ENCODE measurements around the gene LYSMD2. TPM values are rescaled to one million over a fixed set of nuclear protein-coding genes. Genes with fewer than 3 reads are reported as not detected.

LYSMD2 gene
- polyA plus RNA-seq, 3 donors, result 6.5 to 16.5 (median 6.5) TPM

DNA sequence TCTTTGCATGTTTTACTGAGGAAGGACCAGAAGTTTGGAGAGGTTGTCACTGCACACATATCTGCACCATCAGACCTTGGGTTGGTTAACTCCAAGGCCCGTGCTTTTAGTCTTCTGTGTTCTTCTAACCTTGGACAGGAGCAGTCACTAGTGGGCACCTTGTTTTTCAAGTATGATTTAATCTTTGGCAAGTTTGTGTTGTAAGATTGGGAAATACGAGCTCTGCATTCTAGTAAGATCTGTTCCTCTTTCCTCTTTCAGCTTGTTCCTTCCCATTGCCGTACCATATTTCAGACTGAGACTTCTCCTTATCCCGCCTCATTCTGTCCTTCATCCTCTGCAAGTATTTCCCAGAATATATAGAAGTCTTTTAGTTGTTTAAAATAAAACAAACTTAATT lies 19.0 kb upstream of the LYSMD2 start:
- H3K27ac ChIP-seq (ENCODE audit: low read depth, low read length), result no peak overlapping the region
- WGBS, 3 donors, result 38 to 73% (median 53%) methylated on average over 4 of the region's 4 CpGs

DNA sequence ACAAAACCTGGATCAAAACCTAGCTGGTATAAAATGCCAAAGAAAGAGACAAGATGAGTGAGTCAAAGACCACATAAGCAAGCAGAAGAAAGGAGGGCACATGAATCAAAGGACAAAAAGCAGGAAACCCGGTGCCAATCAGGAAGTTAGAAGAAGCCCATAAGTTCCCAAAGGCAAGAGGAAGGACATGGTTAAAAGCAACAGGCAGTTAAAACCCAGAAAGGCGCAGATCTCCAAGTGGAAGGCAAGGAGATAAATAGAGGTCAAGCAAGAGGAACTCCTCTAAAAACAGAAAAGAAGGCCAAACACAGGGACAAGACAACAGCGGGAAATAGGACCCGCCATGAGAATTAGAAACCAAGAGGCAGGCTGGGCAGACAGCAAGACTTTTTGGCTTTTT lies 18.3 kb upstream of the LYSMD2 start:
- H3K27ac ChIP-seq (ENCODE audit: low read depth, low read length), result no peak overlapping the region
- 54 to 77% (median 59%) methylated on average over 4 of the region's 4 CpGs for WGBS, 3 donors

DNA sequence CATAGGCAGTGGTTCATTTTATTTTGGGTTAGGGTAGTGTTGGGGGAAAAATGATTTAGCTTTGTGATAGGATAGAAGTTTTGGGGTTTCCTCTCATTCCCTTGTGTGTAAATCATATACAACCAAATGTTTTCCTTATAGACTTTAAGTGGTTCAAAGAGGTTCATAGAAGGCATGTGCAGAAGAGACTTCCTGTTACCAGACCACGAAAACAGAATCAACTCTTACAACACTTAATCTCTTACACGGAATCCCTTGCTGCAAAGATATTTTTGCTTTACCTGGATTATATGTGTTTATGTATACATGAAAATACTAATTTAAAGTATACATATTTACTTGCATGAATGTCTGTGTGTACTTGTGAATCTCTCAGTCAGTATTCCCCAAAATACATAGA lies 16.8 kb upstream of the LYSMD2 start:
- H3K27ac ChIP-seq (ENCODE audit: low read depth, low read length), result no peak overlapping the region
- 55 to 81% (median 62%) methylated on average over 2 of the region's 2 CpGs for WGBS, 3 donors

DNA sequence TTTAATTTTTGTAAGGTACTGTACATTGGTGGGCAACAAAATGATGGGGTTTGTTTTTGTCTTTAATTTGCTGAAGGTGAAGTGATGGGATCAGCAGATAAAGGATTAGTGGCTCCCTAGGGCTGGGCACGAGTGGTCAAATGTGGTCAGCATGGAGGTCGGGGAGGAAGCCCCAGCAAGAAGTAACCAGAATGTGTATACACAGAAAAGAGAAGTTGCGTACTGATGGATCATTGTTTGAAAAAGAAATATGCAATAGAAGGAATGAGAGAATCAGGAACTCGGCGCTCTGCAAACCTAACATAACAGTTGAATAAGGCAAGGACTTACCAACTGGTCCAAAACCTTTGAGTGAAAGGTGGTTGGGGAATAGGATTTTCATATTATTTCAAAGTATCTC lies 15.4 kb upstream of the LYSMD2 start:
- 56 to 83% (median 59%) methylated on average over 5 of the region's 5 CpGs for WGBS, 3 donors
- H3K27ac ChIP-seq (ENCODE audit: low read depth, low read length), result no peak overlapping the region

DNA sequence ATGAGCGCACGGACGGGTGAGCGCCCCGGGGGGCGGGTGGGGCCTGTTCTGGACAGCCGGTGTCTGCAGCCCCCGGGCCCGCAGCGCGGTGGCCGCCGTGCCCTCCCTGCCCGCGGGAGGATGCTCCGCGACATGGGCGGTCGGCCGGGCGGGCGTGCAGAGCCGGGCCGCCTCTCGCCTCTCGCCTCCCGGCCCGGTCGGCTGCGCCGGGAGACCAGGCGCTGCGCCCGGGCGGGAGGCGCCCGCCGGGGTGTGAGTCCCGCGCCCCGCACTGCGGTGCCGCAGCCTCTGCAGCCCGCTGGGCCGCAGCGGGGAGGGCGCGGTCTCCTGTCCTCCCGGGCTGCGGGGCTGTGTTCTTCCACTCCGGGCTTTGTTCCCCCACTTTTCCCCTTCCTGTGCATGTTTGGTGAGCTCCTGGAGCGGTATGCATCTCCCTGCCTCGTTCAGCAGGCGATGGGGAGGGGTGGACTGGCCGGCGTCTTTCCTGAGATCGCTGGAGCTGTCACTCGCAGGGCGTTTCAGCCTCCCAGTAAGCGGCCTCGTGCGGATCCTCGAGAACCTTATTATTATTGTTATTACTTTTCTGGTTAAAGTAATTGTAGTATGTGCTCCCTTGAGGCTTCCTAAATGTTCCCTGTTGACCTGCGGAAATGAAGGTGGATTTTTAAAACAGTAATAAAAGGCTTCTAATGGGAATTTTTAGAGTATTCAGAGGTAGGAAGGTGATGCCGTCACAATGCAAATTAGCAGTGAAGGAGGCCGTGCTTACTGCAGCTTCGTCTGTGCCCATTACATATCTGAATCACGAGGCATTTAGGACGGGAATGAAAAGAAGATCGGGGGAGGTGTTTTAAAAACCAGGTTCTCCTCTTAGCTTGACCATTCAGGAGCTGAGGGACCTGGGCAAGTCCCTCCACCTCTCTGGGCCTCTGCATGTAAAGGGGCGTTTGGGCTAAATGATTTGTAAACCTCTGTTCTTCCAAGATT lies 14.5 kb upstream of the LYSMD2 start:
- no peak overlapping the region for H3K27ac ChIP-seq (ENCODE audit: low read depth, low read length)
- 3 to 4% (median 4%) methylated on average over 47 to 71 of the region's 71 CpGs for WGBS, 3 donors

DNA sequence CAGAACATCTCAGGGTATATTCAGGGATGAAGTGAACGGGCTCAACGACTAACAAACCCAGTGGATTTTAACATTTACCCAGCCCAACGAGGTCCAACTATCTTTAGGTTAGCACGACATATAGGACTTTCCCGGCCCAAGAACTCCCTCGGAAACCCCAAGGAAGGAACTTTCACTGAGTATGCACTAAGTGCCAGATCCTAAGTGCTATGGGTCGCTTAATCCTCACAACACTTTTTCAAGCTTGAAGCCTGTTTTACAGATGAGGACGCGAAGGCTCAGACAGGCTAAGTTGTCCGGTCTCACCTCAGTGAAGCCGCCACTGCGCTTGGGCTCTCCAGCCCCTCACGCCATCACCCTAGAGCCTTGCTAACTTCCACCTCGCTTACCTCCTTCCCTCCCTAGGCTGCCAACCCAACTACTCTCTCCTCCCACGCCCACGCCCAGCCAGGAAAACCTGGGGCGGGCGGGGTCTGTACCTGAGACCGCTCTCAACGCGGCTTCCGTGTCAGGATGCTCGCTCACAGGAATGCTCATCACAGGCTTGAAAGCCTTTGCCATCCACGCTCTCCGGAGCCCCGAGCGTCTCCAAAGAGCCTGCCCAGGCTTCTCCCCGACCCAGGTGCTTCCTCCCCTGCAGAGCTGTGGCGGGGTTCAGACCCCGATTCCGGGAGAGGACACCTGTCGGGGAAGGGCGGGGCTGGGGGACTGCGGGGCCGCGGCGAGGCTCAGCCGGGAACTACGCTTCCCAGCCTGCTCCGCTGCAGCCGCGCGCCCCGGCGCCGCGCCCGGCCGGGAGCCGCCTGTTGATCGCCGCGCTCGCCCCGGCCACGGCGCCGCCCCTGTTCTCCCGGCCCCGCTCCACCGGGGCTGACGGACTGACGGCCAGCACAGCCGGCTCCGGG lies 13.6 kb upstream of the LYSMD2 start, which contains the start of gene TMOD2:
TSS of gene TMOD2 (plus strand) at position 806 of the 905 bp plus-strand sequence. CDS start 14,845 bp downstream, outside the sequence.
- whole genome bisulfite sequencing, 3 donors, result 7 to 10% (median 8%) methylated on average over 65 of the region's 65 CpGs
- no peak within 1 kb of the TSS for H3K27ac ChIP-seq (ENCODE audit: low read depth, low read length)

DNA sequence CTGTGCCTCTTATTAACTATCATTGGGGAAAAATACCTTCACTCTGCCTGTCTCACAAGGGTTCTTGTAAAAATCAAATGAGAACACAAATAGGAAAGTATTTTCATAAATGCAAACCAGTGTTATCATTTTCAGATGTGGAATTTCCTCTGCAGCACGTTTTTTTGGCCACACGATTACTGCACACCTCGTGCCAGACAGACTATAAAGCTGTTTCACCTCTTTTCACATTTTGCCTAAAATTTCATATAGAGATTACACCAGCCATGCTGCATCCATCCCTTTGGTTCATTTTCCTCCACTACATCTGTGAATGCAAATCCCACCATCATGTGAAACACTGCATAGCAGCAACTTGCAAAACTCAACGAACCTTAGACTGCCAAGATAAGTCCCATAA lies 12.7 kb upstream of the LYSMD2 start:
- 71 to 77% (median 77%) methylated on average over 4 of the region's 4 CpGs for WGBS, 3 donors
- H3K27ac ChIP-seq (ENCODE audit: low read depth, low read length), result no peak overlapping the region

DNA sequence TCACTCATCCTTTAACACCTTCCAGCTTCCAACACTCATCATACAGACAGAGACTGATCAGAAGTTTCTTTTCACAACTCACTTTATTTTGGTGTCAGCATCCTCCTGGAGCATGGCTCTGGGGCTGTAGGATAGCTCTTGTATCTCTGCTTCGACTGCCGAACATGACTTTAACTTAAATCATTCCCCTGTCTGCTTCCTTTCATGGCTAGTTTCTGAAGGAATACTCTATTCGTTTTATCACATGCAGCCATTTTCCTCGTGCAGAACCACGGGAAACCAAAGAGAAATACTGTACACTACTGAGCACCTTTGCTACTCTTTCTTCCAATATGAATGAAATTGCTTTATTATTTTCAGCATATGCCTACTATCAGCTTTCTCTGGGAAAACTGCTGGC lies 11.9 kb upstream of the LYSMD2 start:
- WGBS, 3 donors, result 73 to 88% (median 77%) methylated on average over 5 of the region's 5 CpGs

DNA sequence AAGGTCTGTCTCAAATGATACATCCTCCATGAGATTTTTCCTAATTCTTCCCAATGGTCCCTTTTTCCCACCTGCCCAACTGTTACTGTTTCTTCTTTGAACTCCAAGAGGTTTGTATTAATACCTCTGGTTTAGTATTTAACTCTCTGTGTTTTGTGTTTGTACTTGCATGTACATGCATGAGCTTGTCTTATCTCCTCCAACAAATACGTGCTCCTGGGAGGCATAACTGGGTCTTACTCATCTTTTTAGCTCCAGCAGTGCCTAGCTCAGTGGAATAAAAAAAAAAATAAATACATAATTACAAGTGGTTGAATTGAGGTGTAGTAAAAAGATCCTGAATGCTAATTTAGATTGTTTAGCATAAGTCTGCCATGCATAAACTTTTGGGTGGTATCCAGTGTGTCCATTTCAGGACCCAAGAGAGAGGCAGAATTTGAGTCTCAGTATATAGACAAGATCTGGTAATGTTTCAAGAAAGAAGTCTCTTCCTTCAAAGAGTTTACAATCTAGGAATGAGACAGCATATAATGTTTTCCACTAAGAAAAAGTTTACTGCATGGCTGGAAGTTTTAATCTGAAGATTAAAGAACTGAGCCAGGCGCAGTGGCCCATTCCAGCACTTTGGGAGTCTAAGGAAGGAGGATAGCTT lies 1.7 kb upstream of the LYSMD2 start:
- 82 to 100% (median 95%) methylated on average over 2 of the region's 2 CpGs for WGBS, 3 donors
- no peak overlapping the region for H3K27ac ChIP-seq (ENCODE audit: low read depth, low read length)

More for the DNA sequence above, 11.9 kb upstream of the LYSMD2 start:
- H3K27ac ChIP-seq (ENCODE audit: low read depth, low read length), result no peak overlapping the region

DNA sequence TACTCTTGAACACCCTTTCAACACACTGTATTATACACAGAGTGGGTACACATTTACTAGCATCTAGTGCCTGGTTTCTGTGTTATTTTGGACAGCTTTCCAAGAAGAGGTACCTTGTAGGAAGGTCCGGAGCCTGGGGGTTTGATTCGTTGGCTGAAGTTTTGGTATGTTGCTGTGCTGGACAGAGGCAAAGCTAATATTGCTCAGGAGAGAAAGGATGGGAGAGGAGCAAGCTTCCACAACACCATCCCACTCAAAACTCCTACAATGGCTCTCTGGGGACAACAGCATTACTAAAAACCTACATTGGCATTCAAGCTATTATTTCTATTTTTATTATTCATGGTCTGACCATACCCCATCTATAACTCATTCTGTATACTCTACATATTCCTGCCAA lies 1.1 kb upstream of the LYSMD2 start:
- 61 to 78% (median 67%) methylated on average over 2 of the region's 2 CpGs for WGBS, 3 donors
- no peak overlapping the region for H3K27ac ChIP-seq (ENCODE audit: low read depth, low read length)

DNA sequence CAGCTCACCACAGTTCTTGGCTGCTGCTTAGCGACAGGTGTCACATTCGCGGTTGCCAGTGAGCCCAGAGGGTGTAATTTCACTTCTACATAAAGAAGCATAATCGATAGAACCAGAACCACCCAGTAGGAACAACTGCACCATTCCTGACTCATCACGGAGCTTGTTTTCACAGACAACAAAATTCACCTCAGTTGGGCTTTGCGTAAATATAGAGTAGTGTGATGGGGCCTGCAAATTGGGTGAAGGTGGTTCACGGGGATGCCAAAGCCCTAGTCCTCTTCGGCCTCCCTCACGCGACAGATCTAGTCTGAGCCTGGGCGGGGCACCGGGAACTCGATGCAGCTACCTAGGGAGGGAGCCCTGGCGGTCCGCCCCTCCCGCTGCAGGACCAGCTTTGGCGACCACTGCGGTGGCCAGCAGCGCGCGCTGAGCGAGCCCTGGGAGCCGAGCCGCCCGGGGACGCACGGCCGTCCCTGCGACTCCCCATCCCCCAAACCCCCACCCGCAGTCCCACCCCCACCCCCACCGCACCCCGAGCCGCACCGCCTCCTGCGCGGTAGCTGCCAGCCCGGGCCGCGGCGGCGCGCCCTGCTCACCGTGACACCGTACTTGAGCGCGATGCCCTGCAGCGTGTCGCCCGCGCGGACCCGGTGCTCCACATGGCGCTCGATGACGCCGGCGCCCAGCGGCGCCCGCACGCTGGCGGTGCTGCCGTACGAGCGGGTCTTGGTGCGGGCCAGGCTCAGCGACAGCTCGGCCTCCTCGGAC lies 519 bp downstream of the LYSMD2 start:
- 1 to 2% (median 1%) methylated on average over 48 to 69 of the region's 69 CpGs for WGBS, 3 donors
- H3K27ac ChIP-seq (ENCODE audit: low read depth, low read length), result peak overlapping the region; percentile 2

DNA sequence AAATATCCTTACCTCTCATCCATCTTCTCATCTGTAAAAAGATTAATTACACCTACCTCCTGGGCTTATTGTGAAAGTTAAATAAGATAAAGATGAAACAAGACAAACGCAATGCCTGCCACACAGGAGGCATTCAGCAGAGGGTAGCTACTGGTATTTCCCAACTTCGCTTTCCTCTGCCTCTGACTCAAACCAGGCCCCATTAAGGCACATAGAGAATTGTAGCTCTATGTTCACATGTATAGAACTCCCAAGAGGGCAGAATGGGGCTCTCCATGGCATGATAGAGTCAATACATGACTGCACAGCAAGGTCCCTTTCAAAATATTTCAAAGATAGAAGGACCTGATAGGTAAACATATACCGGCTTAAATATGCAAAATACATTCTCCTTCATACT lies 1.4 kb downstream of the LYSMD2 start:
- 36 to 43% (median 37%) methylated on average over 3 of the region's 3 CpGs for WGBS, 3 donors
- H3K27ac ChIP-seq (ENCODE audit: low read depth, low read length), result no peak overlapping the region

DNA sequence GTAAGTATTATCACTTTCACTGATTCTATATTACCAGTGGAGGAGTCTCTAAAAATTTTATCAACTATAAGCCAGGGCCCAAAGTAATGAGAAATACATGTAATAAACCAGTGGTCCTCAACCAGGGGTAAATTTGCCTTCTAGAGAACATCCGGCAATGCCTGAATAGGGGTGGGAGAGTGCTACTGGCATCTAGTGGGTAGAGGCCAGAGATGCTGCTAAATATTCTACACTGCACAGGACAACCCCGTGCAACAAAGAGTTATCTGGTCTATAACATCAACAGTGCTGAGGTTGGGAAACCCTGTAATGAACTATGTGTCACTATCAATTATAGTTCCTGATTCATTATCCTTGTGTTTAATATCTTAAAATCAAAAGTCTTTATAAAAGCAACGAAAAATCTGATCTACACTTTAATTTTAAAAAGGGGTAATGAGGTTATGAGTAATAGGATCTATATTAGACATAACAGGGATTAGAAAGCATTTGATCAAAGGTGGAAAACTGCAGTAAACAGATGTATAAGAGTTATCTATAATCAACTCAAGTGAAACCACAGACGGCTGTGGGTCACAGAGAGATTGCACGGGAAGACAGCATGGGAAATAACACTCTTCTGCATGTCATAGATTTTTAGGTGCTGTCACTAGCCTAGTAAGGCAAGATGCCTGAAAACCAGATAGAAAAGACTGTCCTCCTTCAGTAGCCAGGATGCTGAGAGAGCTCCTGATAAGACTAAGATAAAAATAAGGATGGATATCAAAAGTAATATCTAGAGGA lies 2.0 kb downstream of the LYSMD2 start:
- WGBS, 3 donors, result 47 to 61% (median 49%) methylated on average over 5 of the region's 5 CpGs
- H3K27ac ChIP-seq (ENCODE audit: low read depth, low read length), result no peak overlapping the region

DNA sequence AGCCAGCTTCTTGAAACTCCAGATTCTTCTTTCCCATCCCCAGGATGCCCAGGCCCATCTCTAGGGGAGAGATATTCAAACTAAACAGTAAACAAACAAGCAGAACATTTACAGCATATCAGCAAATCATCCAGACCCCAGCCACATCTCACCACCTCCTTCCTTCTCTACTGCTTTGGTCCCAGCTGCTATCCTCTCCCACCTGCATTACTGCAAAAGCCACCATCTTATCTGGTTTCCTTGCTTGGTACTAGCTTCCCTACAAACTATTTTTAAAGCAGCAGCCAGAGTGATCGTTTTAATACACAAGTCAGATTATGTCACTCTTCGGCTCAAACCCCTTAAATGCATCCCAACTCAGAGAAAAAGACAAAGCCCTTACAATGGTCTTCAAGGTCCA lies 4.8 kb downstream of the LYSMD2 start:
- WGBS, 3 donors, result 59 to 76% (median 61%) methylated on average over 2 of the region's 2 CpGs
- H3K27ac ChIP-seq (ENCODE audit: low read depth, low read length), result no peak overlapping the region

DNA sequence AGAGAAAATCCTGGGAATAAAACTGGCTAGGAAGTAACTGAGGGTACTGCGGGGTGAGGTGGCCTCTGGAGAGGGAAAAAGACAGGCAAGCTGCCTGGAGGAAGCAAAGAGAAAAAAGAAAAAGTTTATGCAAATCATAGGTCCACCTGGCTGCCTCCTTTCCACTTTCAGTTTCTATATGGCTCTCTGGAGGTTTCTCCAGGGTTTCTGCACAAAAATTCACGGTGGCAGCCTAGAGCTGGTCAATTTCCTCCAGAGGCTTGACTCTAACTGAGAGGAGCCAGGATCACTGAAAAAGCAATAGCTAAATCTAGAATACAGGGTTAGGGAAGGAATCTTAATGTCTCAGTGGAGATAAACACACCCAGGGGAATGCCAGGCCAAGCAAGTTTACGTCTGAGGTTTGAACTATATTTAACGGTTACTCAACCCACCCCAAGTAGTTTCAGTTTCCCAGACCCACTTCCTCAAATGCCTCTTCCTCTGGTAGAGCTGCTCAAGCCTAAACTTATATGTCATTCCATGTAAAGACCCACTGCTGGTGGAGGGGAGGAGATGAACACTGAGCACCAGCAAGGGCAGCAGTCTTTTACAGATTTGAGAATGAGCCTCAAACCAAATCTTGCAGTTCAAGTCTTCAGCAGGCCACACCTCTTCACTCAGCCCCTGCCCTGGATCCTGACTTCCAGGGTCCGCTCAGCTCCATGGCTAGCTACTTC lies 5.7 kb downstream of the LYSMD2 start:
- 19 to 23% (median 20%) methylated on average over 5 of the region's 5 CpGs for WGBS, 3 donors
- no peak overlapping the region for H3K27ac ChIP-seq (ENCODE audit: low read depth, low read length)

DNA sequence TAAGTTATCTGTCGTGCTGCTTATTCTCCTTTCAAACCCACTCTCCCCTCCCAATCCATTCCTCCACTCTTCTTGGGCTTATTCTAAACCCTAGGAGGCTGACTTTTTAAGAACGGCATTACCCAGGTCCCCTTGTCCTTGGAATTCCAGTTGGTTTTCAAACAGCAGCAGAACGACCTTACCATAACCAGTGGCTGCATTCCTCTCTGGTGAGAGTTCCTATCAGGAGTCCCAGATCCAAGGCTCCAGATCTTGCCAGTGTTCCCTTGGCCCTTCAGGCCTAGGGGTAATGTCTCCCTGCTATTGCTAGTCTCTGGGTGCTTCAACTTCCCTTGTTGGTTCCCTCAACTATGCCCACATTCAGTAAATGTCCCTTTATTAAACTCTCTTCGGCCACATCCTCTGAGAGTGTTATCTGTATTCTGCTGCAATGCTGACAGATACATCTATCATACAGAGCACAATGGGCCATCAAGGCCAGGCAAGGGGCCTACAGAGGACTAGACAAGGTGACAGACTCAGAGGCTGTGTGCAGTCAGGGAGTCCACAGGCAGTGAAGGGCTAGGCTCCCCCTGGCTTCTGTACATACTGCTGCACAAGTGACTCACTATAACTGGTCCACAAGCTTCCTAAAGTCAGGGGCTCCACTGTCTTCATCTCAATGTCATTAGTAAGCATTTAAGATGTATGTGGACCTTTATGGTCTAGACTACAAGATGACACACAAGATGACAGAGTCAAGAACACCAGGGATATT lies 10.1 kb downstream of the LYSMD2 start:
- WGBS, 3 donors, result 70 to 90% (median 86%) methylated on average over 4 of the region's 4 CpGs
- no peak overlapping the region for H3K27ac ChIP-seq (ENCODE audit: low read depth, low read length)
